K562 (cell line): Measurements from ENCODE around the gene ZBTB39. TPM values are rescaled to one million over a fixed set of nuclear protein-coding genes. Genes with fewer than 3 reads are reported as not detected.

Experiments used
- ATAC-seq: fragments of 200-7000 bp; cut with Tn5 transposase; 3 replicates; pipeline ENCODE4 v1.9.1; 2020; ENCODE audit warnings: moderate library complexity
- BruUV-seq: library from RNA; stranded (reverse); fragments of 400-500 nt; replicated peaks from 2 replicates; lab custom pipeline; 2021; lab: Mats Ljungman, UMichigan
- CTCF ChIA-PET: fragments of 300-600 bp; formaldehyde crosslinking; extraction: SDS; loops from one replicate; lab custom pipeline; 2021; ENCODE audit warnings: low intra/inter-chr PET ratio; lab: Yijun Ruan, JAX
- POLR2A ChIA-PET: fragments of 300-600, 350-650 bp; sonication (Branson Sonifier 250); formaldehyde crosslinking; extraction: SDS; loops from one replicate; lab custom pipeline; 2021; ENCODE audit warnings: antibody characterized with exemption, inconsistent platforms; lab: Yijun Ruan, JAX
- DNase-seq, 4 experiments: peaks; one replicate each; pipeline versions ENCODE4 v3.0.0 to v3.0.0-alpha.2; 2011 to 2018; ENCODE audit warnings: low spot score in 3 of 4, mixed read lengths in 3 of 4; ENCODE audit errors: extremely low read depth in 1 of 4
- FAIRE-seq: peaks from 2 replicates; lab custom pipeline; 2011; peaks lifted over from hg19 to GRCh38; lab: Jason Lieb, UNC
- H2AFZ ChIP-seq: 2 replicates; pipeline ENCODE4 v1.6.0; 2011; ENCODE audit warnings: low read depth, low read length, control low read depth, inconsistent platforms
- H3K27ac ChIP-seq: fragments of 200-600 bp; 3 replicates; pipeline ENCODE4 v1.8.0; 2011; ENCODE audit warnings: low read depth, mild to moderate bottlenecking, control low read depth, inconsistent platforms, low read length, moderate library complexity, mixed read lengths; ENCODE audit errors: extremely low read depth
- H3K27me3 ChIP-seq, 2 experiments: fragments of 300-600 bp in 1 of 2; 2 replicates in 1 of 2; 3 replicates in 1 of 2; pipeline versions ENCODE4 v1.6.0 to v1.8.0; 2011; ENCODE audit warnings: inconsistent platforms in 2 of 2, low read length in 2 of 2, mild to moderate bottlenecking in 1 of 2, mixed read lengths in 1 of 2, moderate library complexity in 1 of 2; ENCODE audit not compliant: control insufficient read depth in 2 of 2, insufficient read depth in 2 of 2
- H3K36me3 ChIP-seq: fragments of 300-600 bp; 3 replicates; pipeline ENCODE4 v1.8.0; 2011; ENCODE audit warnings: mild to moderate bottlenecking, low read length, inconsistent platforms; ENCODE audit not compliant: control insufficient read depth, insufficient read depth
- H3K4me1 ChIP-seq, 2 experiments: fragments of 200-600 bp in 1 of 2; replicated peaks in 1 of 2; 2 replicates in 1 of 2; 3 replicates in 1 of 2; pipeline versions ENCODE4 v1.5.1 to v1.8.0; 2011; ENCODE audit warnings: inconsistent platforms in 2 of 2, low read length in 2 of 2, mild to moderate bottlenecking in 1 of 2, mixed read lengths in 1 of 2, moderate library complexity in 1 of 2; ENCODE audit not compliant: control insufficient read depth in 2 of 2, insufficient read depth in 2 of 2
- H3K4me2 ChIP-seq: 2 replicates; pipeline ENCODE4 v1.6.1; 2011; ENCODE audit warnings: low read length, control low read depth, inconsistent platforms, mixed read lengths; ENCODE audit not compliant: insufficient read depth
- H3K4me3 ChIP-seq: fragments of 200-600 bp; sonication (generic), shearing (Covaris generic); 2 replicates; pipeline ENCODE4 v1.5.1; 2016; ENCODE audit warnings: control low read depth, inconsistent platforms
- H3K79me2 ChIP-seq: fragments of 200-600 bp; 3 replicates; pipeline ENCODE4 v1.8.0; 2011; ENCODE audit warnings: low read length, inconsistent platforms; ENCODE audit not compliant: control insufficient read depth, insufficient read depth
- H3K9ac ChIP-seq, 2 experiments: 2 replicates each; pipeline versions ENCODE4 v1.6.0 to v1.6.1; 2011; ENCODE audit warnings: low read depth in 2 of 2, low read length in 2 of 2, control low read depth in 1 of 2, inconsistent platforms in 1 of 2, mild to moderate bottlenecking in 1 of 2, mixed read lengths in 1 of 2; ENCODE audit not compliant: insufficient read depth in 1 of 2
- H3K9me1 ChIP-seq: one replicate; pipeline ENCODE4 v1.6.0; 2011; ENCODE audit warnings: inconsistent platforms, mild to moderate bottlenecking, low read length, moderate library complexity; ENCODE audit not compliant: control insufficient read depth, insufficient read depth
- H3K9me3 ChIP-seq: replicated peaks from 2 replicates; pipeline ENCODE4 v1.5.1; 2011; ENCODE audit warnings: low read depth, low read length, inconsistent platforms; ENCODE audit not compliant: control insufficient read depth, insufficient read depth
- H4K20me1 ChIP-seq: replicated peaks from 2 replicates; pipeline ENCODE4 v1.6.1; 2011; ENCODE audit warnings: low read length, inconsistent platforms, mixed read lengths; ENCODE audit not compliant: control insufficient read depth, insufficient read depth
- RFX1 ChIP-seq: fragments of 450-650 bp; IDR thresholded peaks from 2 replicates; pipeline ENCODE4 v1.6.1; 2016; ENCODE audit warnings: mild to moderate bottlenecking, moderate library complexity
- RREB1 ChIP-seq: fragments of 250-450 bp; sonication (Bioruptor Pico); IDR thresholded peaks from 2 replicates; pipeline ENCODE4 v1.4.0; 2020
- WGBS: fragments of 100-300 bp; shearing (Covaris generic); methylation state at CpG from one replicate; pipeline ENCODE4 v1.1.6; 2016; ENCODE audit warnings: low coverage, mixed read lengths; ENCODE audit not compliant: insufficient coverage; ENCODE audit errors: missing lambda C conversion rate; 5-methylcytosine and 5-hydroxymethylcytosine counted together
- in situ Hi-C: fragments of 300-500 bp; cut with MboI; formaldehyde crosslinking; loops from 4 replicates; pipeline ENCODE4 v1.15.0; 2018; ENCODE audit warnings: inconsistent platforms, mixed read lengths
- intact Hi-C: fragments of 100-400 bp; cut with micrococcal nuclease; formaldehyde crosslinking; loops from 2 replicates; pipeline ENCODE4 v1.14.2; 2022
- polyA plus RNA-seq, 8 experiments: library from polyadenylated mRNA; depleted of rRNA in 4 of 8; stranded (reverse) in 5 of 8; unstranded in 3 of 8; fragments of >200 nt; fragmentation: Nextera tagmentation in 2 of 8; fragmentation: Illumina TruSeq in 1 of 8; extraction: Ambion mirVana in 2 of 8; extraction: Trizol in 1 of 8; gene quantifications; 2 replicates each; pipeline versions ENCODE4 v1.2.1 to v1.2.3, GENCODE V29; 2011 to 2014; ENCODE audit warnings: inconsistent platforms in 1 of 8, missing spikeins in 1 of 8
- total RNA-seq, 7 experiments: library from RNA; depleted of rRNA in 6 of 7; stranded (reverse); fragments of >200 nt in 6 of 7; fragmentation: Illumina TruSeq in 2 of 7; extraction: Trizol in 2 of 7; gene quantifications; 2 replicates each; pipeline versions ENCODE4 v1.2.1 to v1.2.3, GENCODE V29; 2011 to 2021; ENCODE audit warnings: low replicate concordance in 1 of 7

The ZBTB39 gene
- total and polyA plus RNA-seq, 9 of the 15 experiments (the other 6 are each of a cell fraction or from before 2014, with no cell fraction given), result 3.3 to 13.3 (median 8.6) TPM

GRCh38 chr12:57042695-57043094, 36.3 kb upstream of the ZBTB39 start:
- TF ChIP-seq RREB1 (CRISPR knock-in tag) (no peak), RFX1 (peak; percentile 71)
- Histone ChIP-seq H3K27ac (no peak overlapping the region), H3K4me2 (no peak overlapping the region), H3K27me3 (peaks cover 13 to 15% of the 10 kb centered on the region in 2 experiments; a peak in 4 of 5 replicates), H3K4me3 (no peak overlapping the region), H3K36me3 (no peaks in the 10 kb centered on the region), H2AFZ (no peak overlapping the region), H4K20me1 (peaks cover 5% of the 10 kb centered on the region; the same call in 1 of the 2 replicates), H3K9me3 (no peaks in the 10 kb centered on the region), H3K4me1 (peaks cover 15% of the 10 kb centered on the region in 2 experiments), H3K79me2 (no peaks in the 10 kb centered on the region), H3K9ac (no peak overlapping the region), H3K9me1 (peaks cover 7% of the 10 kb centered on the region)
- WGBS, result 0% methylated on average over 2 of the region's 2 CpGs
- FAIRE-seq, result no peak
- in situ Hi-C loops (no loop called here), intact Hi-C loops (no loop called here)
- CTCF ChIA-PET, result no interaction called here
- no peak for ATAC-seq
- POLR2A ChIA-PET, result interaction anchor here (0.6 kb wide), 1 partner anchor 69 kb away, joined by 4 read pairs; no protein-coding TSS in a partner anchor
- DNase-seq, result no peak
- BruUV-seq, result no TSS peak
